Measurements from ENCODE around the gene SLC22A23.

Gene SLC22A23

DNA sequence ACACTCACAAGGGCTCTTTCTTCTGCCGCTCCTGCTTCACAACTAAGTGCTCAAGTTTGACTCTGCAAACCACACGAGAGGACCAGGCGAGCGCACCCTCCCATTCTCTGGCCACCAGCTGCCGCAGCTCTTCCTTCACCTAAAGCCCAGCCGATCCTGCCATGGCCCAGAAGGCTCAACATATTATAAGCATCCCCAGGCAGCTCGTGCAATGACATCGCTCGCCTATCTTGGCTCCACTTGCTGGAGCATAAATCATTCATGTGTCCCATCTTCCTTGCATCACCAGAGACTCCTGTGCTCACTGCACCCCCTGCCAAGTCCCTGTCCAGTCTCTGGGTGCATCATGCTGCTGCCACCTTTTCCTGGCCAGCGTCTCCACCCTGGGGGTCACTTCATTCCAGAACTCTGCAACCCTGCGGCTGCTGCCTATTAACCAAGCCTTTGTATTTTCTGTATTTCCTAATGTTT is 139.1 kb downstream of the SLC22A23 start:
- H3K27me3 ChIP-seq (ENCODE audit: insufficient read depth, low read length): no peaks in the 10 kb centered on the region
- WGBS: 95% methylated on average over 11 of the region's 11 CpGs
- H3K9ac ChIP-seq (ENCODE audit: low read depth, low read length): no peak overlapping the region
- H3K36me3 ChIP-seq (ENCODE audit: insufficient read depth, low read length): no peaks in the 10 kb centered on the region
- H3K27ac ChIP-seq (ENCODE audit: low read depth, low read length): no peak overlapping the region
- H3K4me3 ChIP-seq (ENCODE audit: low read length): no peak overlapping the region
- H3K4me1 ChIP-seq (ENCODE audit: insufficient read depth, low read length): no peaks in the 10 kb centered on the region
- H3K9me3 ChIP-seq (ENCODE audit: insufficient read depth, low read depth, low read length): no peaks in the 10 kb centered on the region

GRCh38 chr6:3316818-3317217 is 140.0 kb downstream of the SLC22A23 start:
- Histone ChIP-seq H3K36me3 (ENCODE audit: insufficient read depth, low read length) (no peaks in the 10 kb centered on the region), H3K4me3 (ENCODE audit: low read length) (no peak overlapping the region), H3K9me3 (ENCODE audit: insufficient read depth, low read depth, low read length) (no peaks in the 10 kb centered on the region), H3K9ac (ENCODE audit: low read depth, low read length) (no peak overlapping the region), H3K4me1 (ENCODE audit: insufficient read depth, low read length) (no peaks in the 10 kb centered on the region), H3K27ac (ENCODE audit: low read depth, low read length) (no peak overlapping the region), H3K27me3 (ENCODE audit: insufficient read depth, low read length) (no peaks in the 10 kb centered on the region)
- WGBS: 98% methylated on average over 7 of the region's 8 CpGs

DNA sequence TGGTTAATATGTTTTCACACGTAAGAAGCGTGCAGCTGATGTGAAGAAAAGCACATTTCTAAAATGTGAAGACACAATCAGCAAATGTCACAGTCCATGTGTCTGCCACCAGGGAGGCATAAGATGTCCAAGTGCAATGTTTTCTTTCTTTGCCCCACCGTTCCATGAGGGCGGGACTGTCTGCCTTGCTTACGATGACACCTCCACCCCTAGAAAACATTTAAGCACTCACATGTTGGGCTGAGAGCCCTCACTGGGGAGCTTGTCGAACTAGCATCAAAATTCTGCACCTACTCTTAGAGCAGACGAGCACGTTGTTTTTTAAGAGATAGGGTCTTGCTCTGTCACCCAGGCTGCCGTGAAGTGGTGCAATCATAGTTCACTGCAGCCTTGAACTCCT is 140.5 kb downstream of the SLC22A23 start:
- H3K4me1 ChIP-seq (ENCODE audit: insufficient read depth, low read length): no peaks in the 10 kb centered on the region
- no peak overlapping the region for H3K4me3 ChIP-seq (ENCODE audit: low read length)
- WGBS: 93% methylated on average over 9 of the region's 9 CpGs
- no peaks in the 10 kb centered on the region for H3K9me3 ChIP-seq (ENCODE audit: insufficient read depth, low read depth, low read length)
- no peak overlapping the region for H3K27ac ChIP-seq (ENCODE audit: low read depth, low read length)
- no peak overlapping the region for H3K9ac ChIP-seq (ENCODE audit: low read depth, low read length)
- no peaks in the 10 kb centered on the region for H3K27me3 ChIP-seq (ENCODE audit: insufficient read depth, low read length)
- H3K36me3 ChIP-seq (ENCODE audit: insufficient read depth, low read length): no peaks in the 10 kb centered on the region

GRCh38 chr6:3315841-3316240 is 141.0 kb downstream of the SLC22A23 start:
- H3K36me3 ChIP-seq (ENCODE audit: insufficient read depth, low read length): no peaks in the 10 kb centered on the region
- no peaks in the 10 kb centered on the region for H3K4me1 ChIP-seq (ENCODE audit: insufficient read depth, low read length)

GRCh38 chr6:3314621-3315467 is 142.0 kb downstream of the SLC22A23 start:
- Histone ChIP-seq H3K9ac (ENCODE audit: low read depth, low read length) (no peak overlapping the region), H3K4me3 (ENCODE audit: low read length) (no peak overlapping the region), H3K4me1 (ENCODE audit: insufficient read depth, low read length) (no peaks in the 10 kb centered on the region), H3K36me3 (ENCODE audit: insufficient read depth, low read length) (no peaks in the 10 kb centered on the region), H3K27ac (ENCODE audit: low read depth, low read length) (no peak overlapping the region), H3K9me3 (ENCODE audit: insufficient read depth, low read depth, low read length) (no peaks in the 10 kb centered on the region), H3K27me3 (ENCODE audit: insufficient read depth, low read length) (no peaks in the 10 kb centered on the region)
- 96% methylated on average over 20 of the region's 20 CpGs for WGBS

More at GRCh38 chr6:3315841-3316240, 141.0 kb downstream of the SLC22A23 start:
- Histone ChIP-seq H3K27me3 (ENCODE audit: insufficient read depth, low read length) (no peaks in the 10 kb centered on the region), H3K9me3 (ENCODE audit: insufficient read depth, low read depth, low read length) (no peaks in the 10 kb centered on the region), H3K4me3 (ENCODE audit: low read length) (no peak overlapping the region), H3K9ac (ENCODE audit: low read depth, low read length) (no peak overlapping the region), H3K27ac (ENCODE audit: low read depth, low read length) (no peak overlapping the region)
- WGBS: 82% methylated on average over 8 of the region's 8 CpGs

DNA sequence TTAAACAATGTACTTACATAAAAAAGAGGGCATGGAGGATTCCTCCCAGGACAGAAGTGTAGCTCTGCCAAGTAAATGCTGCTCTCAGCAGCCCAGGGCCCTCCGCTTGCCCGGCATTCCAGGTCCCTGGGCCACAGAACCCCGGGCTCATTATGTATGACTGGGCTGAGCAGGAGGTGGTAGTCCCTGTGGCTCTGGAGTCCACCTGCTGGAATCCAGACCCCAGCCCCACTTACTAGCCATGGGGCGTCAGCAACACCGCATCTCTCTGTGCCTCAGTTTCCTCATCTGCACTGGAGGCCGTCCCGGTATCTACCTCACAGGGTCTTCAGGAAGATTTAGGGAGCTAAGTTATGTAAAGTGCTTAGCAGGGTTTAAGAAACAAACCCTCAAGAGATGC is 142.7 kb downstream of the SLC22A23 start:
- 83% methylated on average over 7 of the region's 7 CpGs for WGBS

DNA sequence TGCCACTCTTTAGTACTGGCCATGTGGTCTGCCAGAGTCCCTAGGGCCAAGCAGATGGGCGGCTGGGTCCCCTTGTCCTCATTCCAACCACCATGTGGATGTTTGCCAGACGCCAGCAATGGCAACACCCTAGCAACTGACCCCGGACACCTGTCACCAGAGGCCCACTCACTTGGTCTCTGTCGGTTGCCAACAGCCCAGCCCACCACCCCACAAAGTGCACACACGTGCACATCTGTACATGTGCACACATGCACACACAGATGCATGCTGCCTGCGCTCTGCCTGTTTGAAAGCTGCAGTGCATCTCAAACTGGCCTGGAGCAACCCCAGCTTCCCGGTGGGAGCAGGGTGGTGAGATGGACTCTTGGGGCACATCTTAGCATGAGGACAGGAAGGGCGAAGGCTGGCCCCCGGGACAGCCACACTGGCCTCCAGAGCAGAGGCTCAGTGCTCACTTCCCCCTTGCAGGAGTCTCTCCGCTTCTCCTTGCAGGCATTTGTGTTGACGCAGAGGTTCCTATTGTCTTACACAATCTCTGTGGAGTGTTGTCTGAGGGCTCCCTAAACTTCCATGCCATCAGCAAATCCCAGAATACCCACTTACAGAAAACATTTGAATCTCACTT is 144.1 kb downstream of the SLC22A23 start:
- no peaks in the 10 kb centered on the region for H3K27me3 ChIP-seq (ENCODE audit: insufficient read depth, low read length)
- 91% methylated on average over 11 of the region's 11 CpGs for WGBS
- H3K9ac ChIP-seq (ENCODE audit: low read depth, low read length): no peak overlapping the region
- H3K4me3 ChIP-seq (ENCODE audit: low read length): no peak overlapping the region
- H3K36me3 ChIP-seq (ENCODE audit: insufficient read depth, low read length): no peaks in the 10 kb centered on the region
- H3K27ac ChIP-seq (ENCODE audit: low read depth, low read length): no peak overlapping the region
- no peaks in the 10 kb centered on the region for H3K4me1 ChIP-seq (ENCODE audit: insufficient read depth, low read length)
- no peaks in the 10 kb centered on the region for H3K9me3 ChIP-seq (ENCODE audit: insufficient read depth, low read depth, low read length)

More for the DNA sequence above, 142.7 kb downstream of the SLC22A23 start:
- Histone ChIP-seq H3K36me3 (ENCODE audit: insufficient read depth, low read length) (no peaks in the 10 kb centered on the region), H3K4me1 (ENCODE audit: insufficient read depth, low read length) (no peaks in the 10 kb centered on the region), H3K27me3 (ENCODE audit: insufficient read depth, low read length) (no peaks in the 10 kb centered on the region), H3K27ac (ENCODE audit: low read depth, low read length) (no peak overlapping the region), H3K9me3 (ENCODE audit: insufficient read depth, low read depth, low read length) (no peaks in the 10 kb centered on the region), H3K4me3 (ENCODE audit: low read length) (no peak overlapping the region), H3K9ac (ENCODE audit: low read depth, low read length) (no peak overlapping the region)

DNA sequence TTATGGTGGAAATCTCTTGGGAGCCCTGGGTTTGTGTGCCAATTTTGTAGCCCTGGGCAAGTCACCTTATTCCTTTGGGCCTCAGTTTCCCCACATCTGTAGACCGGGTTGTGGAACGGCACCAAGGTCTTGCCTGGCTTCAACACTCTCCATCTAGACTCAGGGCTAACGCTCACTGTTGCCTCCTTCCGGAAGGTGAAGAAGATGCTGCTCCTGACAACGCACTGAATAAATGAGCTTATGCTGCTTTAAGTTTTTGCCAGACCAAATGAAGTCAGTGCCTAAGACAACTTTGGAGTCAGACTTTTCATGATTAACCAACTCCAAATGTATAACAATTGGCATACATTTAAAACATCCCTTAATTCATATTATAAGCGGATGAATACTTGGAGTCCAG is 145.0 kb downstream of the SLC22A23 start:
- H3K36me3 ChIP-seq (ENCODE audit: insufficient read depth, low read length): 0 out of 2 replicates have a peak, but pooled peaks cover 3% of the 10 kb centered on the region
- no peak overlapping the region for H3K9ac ChIP-seq (ENCODE audit: low read depth, low read length)
- no peak overlapping the region for H3K4me3 ChIP-seq (ENCODE audit: low read length)
- no peaks in the 10 kb centered on the region for H3K4me1 ChIP-seq (ENCODE audit: insufficient read depth, low read length)
- H3K27me3 ChIP-seq (ENCODE audit: insufficient read depth, low read length): no peaks in the 10 kb centered on the region
- no peaks in the 10 kb centered on the region for H3K9me3 ChIP-seq (ENCODE audit: insufficient read depth, low read depth, low read length)
- H3K27ac ChIP-seq (ENCODE audit: low read depth, low read length): no peak overlapping the region
- 95% methylated on average over 6 of the region's 6 CpGs for whole genome bisulfite sequencing

DNA sequence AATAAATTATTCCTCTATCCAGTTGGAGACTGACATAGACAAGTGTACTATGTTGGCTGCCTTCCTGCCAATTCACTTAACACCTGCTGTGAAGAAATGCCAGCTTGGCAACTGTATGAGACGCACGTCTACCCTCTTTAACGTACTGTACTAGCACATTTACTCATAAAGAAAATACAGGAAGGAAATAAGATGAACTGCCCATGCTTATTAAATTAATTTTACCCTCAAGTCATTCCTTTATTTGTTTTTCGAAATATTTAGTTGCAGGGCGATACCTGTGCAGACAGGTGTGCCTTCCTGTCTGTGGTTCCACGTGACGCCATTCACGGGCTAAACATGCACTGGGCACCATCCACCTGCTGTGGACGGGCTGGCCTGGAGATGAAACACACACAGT is 146.1 kb downstream of the SLC22A23 start:
- Histone ChIP-seq H3K9ac (ENCODE audit: low read depth, low read length) (no peak overlapping the region), H3K4me1 (ENCODE audit: insufficient read depth, low read length) (no peaks in the 10 kb centered on the region), H3K36me3 (ENCODE audit: insufficient read depth, low read length) (peaks cover 3% of the 10 kb centered on the region; the same call in 1 of the 2 replicates), H3K27ac (ENCODE audit: low read depth, low read length) (no peak overlapping the region), H3K27me3 (ENCODE audit: insufficient read depth, low read length) (no peaks in the 10 kb centered on the region), H3K4me3 (ENCODE audit: low read length) (no peak overlapping the region), H3K9me3 (ENCODE audit: insufficient read depth, low read depth, low read length) (0 out of 2 replicates have a peak, but pooled peaks cover 3% of the 10 kb centered on the region)
- WGBS: 94% methylated on average over 9 of the region's 9 CpGs

- 94% methylated on average over 6 of the region's 6 CpGs for WGBS
- Histone ChIP-seq H3K27me3 (ENCODE audit: insufficient read depth, low read length) (no peaks in the 10 kb centered on the region), H3K36me3 (ENCODE audit: insufficient read depth, low read length) (peaks cover 3% of the 10 kb centered on the region; the same call in 1 of the 2 replicates), H3K9me3 (ENCODE audit: insufficient read depth, low read depth, low read length) (0 out of 2 replicates have a peak, but pooled peaks cover 3% of the 10 kb centered on the region), H3K9ac (ENCODE audit: low read depth, low read length) (no peak overlapping the region), H3K4me1 (ENCODE audit: insufficient read depth, low read length) (no peaks in the 10 kb centered on the region), H3K4me3 (ENCODE audit: low read length) (no peak overlapping the region), H3K27ac (ENCODE audit: low read depth, low read length) (no peak overlapping the region)
Measured at GRCh38 chr6:3310051-3310448, 146.8 kb downstream of the SLC22A23 start.

- H3K27ac ChIP-seq (ENCODE audit: low read depth, low read length): no peak overlapping the region
- 82% methylated on average over 11 of the region's 11 CpGs for WGBS
- H3K9me3 ChIP-seq (ENCODE audit: insufficient read depth, low read depth, low read length): 0 out of 2 replicates have a peak, but pooled peaks cover 3% of the 10 kb centered on the region
- no peaks in the 10 kb centered on the region for H3K27me3 ChIP-seq (ENCODE audit: insufficient read depth, low read length)
- H3K36me3 ChIP-seq (ENCODE audit: insufficient read depth, low read length): peaks cover 3% of the 10 kb centered on the region; the same call in 1 of the 2 replicates
- H3K4me3 ChIP-seq (ENCODE audit: low read length): no peak overlapping the region
- H3K4me1 ChIP-seq (ENCODE audit: insufficient read depth, low read length): no peaks in the 10 kb centered on the region
- H3K9ac ChIP-seq (ENCODE audit: low read depth, low read length): no peak overlapping the region
Measured at GRCh38 chr6:3309391-3310050, 147.3 kb downstream of the SLC22A23 start.
